Measurements from ENCODE around the gene MFF. TPM values are rescaled to one million over a fixed set of nuclear protein-coding genes. Genes with fewer than 3 reads are reported as not detected.

Gene MFF
- total and polyA plus RNA-seq, 2 of the 4 experiments (the other 2 are of a cell fraction) = 70.1 to 86.4 TPM

GRCh38 chr2:227311861-227312506 lies 13.1 kb upstream of the MFF start:
- Histone ChIP-seq H3K9me1 (ENCODE audit: insufficient read depth, low read length) (no peaks in the 10 kb centered on the region), H2AK9ac (replicated peaks; ENCODE audit: low read depth, low read length, poor library complexity) (no peak overlapping the region), H2AK5ac (ENCODE audit: low read depth, low read length) (no peak overlapping the region), H2BK20ac (ENCODE audit: low read depth, low read length) (no peak overlapping the region), H2BK15ac (ENCODE audit: low read depth, low read length) (no peak overlapping the region), H2AFZ (replicated peaks; ENCODE audit: low read length, poor library complexity) (no peak overlapping the region), H3K4ac (ENCODE audit: low read depth, low read length) (no peak overlapping the region), H3K27ac (ENCODE audit: insufficient read depth, low read length) (no peak overlapping the region), H3K4me3 (ENCODE audit: insufficient read depth, low read depth, low read length) (no peak overlapping the region), H3K9me3 (ENCODE audit: control insufficient read depth, insufficient read depth, low read length) (no peaks in the 10 kb centered on the region), H3K23ac (ENCODE audit: low read depth, low read length) (no peak overlapping the region), H4K91ac (ENCODE audit: insufficient read depth, low read depth, low read length) (no peak overlapping the region), H3K79me1 (ENCODE audit: low read depth in 1 of 2, low read length in 2 of 2) (no peaks in the 10 kb centered on the region), H3K18ac (ENCODE audit: low read depth, low read length) (no peak overlapping the region), H3K27me3 (ENCODE audit: control insufficient read depth, insufficient read depth, low read length) (no peaks in the 10 kb centered on the region), H2BK5ac (ENCODE audit: low read depth, low read length, poor library complexity, severe bottlenecking) (no peak overlapping the region), H3K56ac (ENCODE audit: extremely low read depth, insufficient read depth, low read length) (no peak overlapping the region), H4K20me1 (ENCODE audit: insufficient read depth, low read length) (no peaks in the 10 kb centered on the region), H3K9ac (ENCODE audit: low read depth, low read length) (no peak overlapping the region), H3K4me1 (ENCODE audit: control insufficient read depth, insufficient read depth, low read length) (no peaks in the 10 kb centered on the region), H4K8ac (ENCODE audit: low read depth in 2 of 2, low read length in 2 of 2) (no peak overlapping the region), H2BK120ac (ENCODE audit: low read depth, low read length) (no peak overlapping the region), H3K14ac (replicated peaks; ENCODE audit: low read depth, low read length) (no peak overlapping the region), H4K5ac (ENCODE audit: low read depth, low read length) (no peak overlapping the region), H3K4me2 (ENCODE audit: low read depth, low read length) (no peak overlapping the region), H3K36me3 (ENCODE audit: control insufficient read depth, insufficient read depth, low read length) (no peaks in the 10 kb centered on the region)
- in situ Hi-C loops (cut with MboI; ENCODE audit: low sequenced_read_pairs) (no loop called here), dilution Hi-C loops (cut with HindIII; ENCODE audit: low sequenced_read_pairs, unreplicated experiment) (no loop called here), intact Hi-C loops (cut with micrococcal nuclease) (no loop called here)
- no peak for ATAC-seq (ENCODE audit: low read depth)
- no peak for DNase-seq
- TF ChIP-seq FOS (IDR thresholded peaks at IDR 0.05; ENCODE audit: low read depth, low read length) = no peak
- no peak for TF ChIP-seq CEBPB (IDR thresholded peaks at IDR 0.05; ENCODE audit: low read depth, low read length)
- no peak for TF ChIP-seq RCOR1 (IDR thresholded peaks at IDR 0.05; ENCODE audit: insufficient replicate concordance, low read length)
- TF ChIP-seq RAD21 (IDR thresholded peaks at IDR 0.05; ENCODE audit: low read length) = no peak
- 80% methylated on average over 2 of the region's 5 CpGs; no CpG with 5 or more reads in 1 of the 2 experiments for WGBS, 2 experiments (ENCODE audit: extremely low coverage in 2 of 2, insufficient read length in 1 of 2)
- BruUV-seq (replicated peaks) = no TSS peak
- ChIA-PET POLR2A (ENCODE audit: unreplicated experiment) (no interaction called here), CTCF (no interaction called here)
